Left colon (tissue), 2 donors: ENCODE results near the gene SCAMP1. TPM values are rescaled to one million over a fixed set of nuclear protein-coding genes. Genes with fewer than 3 reads are reported as not detected.
A peak's percentile ranks its signal among the peaks of the same experiment; 100 is the strongest.

ENCODE experiments used
- ATAC-seq: fragments of 200-7000 bp; cut with Tn5 transposase; one replicate; pipeline ENCODE4 v1.9.1; 2020; ENCODE audit warnings: mild to moderate bottlenecking, moderate library complexity
- DNase-seq, 2 donors: peaks; one replicate each; pipeline ENCODE4 v3.0.0-alpha.2; 2020
- intact Hi-C, 2 donors: fragments of 100-400 bp; cut with DNase I in 1 of 2; cut with micrococcal nuclease in 1 of 2; formaldehyde crosslinking; loops; one replicate each; pipeline versions ENCODE4 v1.11.2 to v1.14.0; 2022; cut with DNase I, micrococcal nuclease
- total RNA-seq, 2 donors: library from RNA; stranded (reverse); fragmentation: NEBNext Ultra II Directional; extraction: Animal tissue kit (Norgen Biotek cat#: 25700); gene quantifications; one replicate each; pipeline ENCODE4 v1.2.1, GENCODE V29; 2021
- donor health status: DM: no; HTN: no; CAD: no.
- donor health status: DM: yes; HTN: yes; CAD: no.

The SCAMP1 gene
- total RNA-seq, 2 donors from 2014 or later: 33.2 to 38.5 TPM

- intact Hi-C loops: no loop called here
- no peak for DNase-seq
- ATAC-seq: no peak
Measured at GRCh38 chr5:78506261-78507024, 146.0 kb downstream of the SCAMP1 start.

GRCh38 chr5:78507531-78507930 is 147.1 kb downstream of the SCAMP1 start:
- intact Hi-C loops: no loop called here
- DNase-seq (no peak), ATAC-seq (peak; percentile 42)

GRCh38 chr5:78508186-78508765 is 147.9 kb downstream of the SCAMP1 start:
- ATAC-seq (no peak), DNase-seq (no peak)
- intact Hi-C loops: no loop called here

GRCh38 chr5:78509145-78509865 is 148.9 kb downstream of the SCAMP1 start:
- ATAC-seq (no peak), DNase-seq (no peak)
- intact Hi-C loops: no loop called here

- intact Hi-C loops: no loop called here
- peak; percentile 72 to 80 for DNase-seq
- peak; percentile 92 for ATAC-seq
Measured at GRCh38 chr5:78509884-78510769, 149.7 kb downstream of the SCAMP1 start.

GRCh38 chr5:78511121-78511906 is 150.9 kb downstream of the SCAMP1 start:
- DNase-seq (peak; percentile 30 to 34), ATAC-seq (no peak)
- intact Hi-C loops: no loop called here

GRCh38 chr5:78512435-78512834 is 152.0 kb downstream of the SCAMP1 start:
- intact Hi-C loops: no loop called here
- ATAC-seq (no peak), DNase-seq (no peak)

GRCh38 chr5:78513441-78513840 is 153.0 kb downstream of the SCAMP1 start:
- ATAC-seq (no peak), DNase-seq (no peak)
- intact Hi-C loops: no loop called here

- intact Hi-C loops: no loop called here
- ATAC-seq: no peak
- no peak for DNase-seq
Measured at GRCh38 chr5:78514427-78515330, 154.3 kb downstream of the SCAMP1 start.

GRCh38 chr5:78515670-78516069 is 155.3 kb downstream of the SCAMP1 start:
- DNase-seq (no peak), ATAC-seq (no peak)
- intact Hi-C loops: no loop called here

GRCh38 chr5:78518365-78519197 is 158.2 kb downstream of the SCAMP1 start:
- intact Hi-C loops: no loop called here
- ATAC-seq: peak; percentile 85
- peak; percentile 34 to 65 for DNase-seq

GRCh38 chr5:78519198-78519941 is 159.0 kb downstream of the SCAMP1 start:
- ATAC-seq (peak; percentile 61), DNase-seq (no peak)

GRCh38 chr5:78521455-78521854 is 161.0 kb downstream of the SCAMP1 start:
- DNase-seq: no peak

More at GRCh38 chr5:78519198-78519941, 159.0 kb downstream of the SCAMP1 start:
- intact Hi-C loops: no loop called here

GRCh38 chr5:78522476-78523260 is 162.3 kb downstream of the SCAMP1 start:
- DNase-seq: no peak
- peak; percentile 42 for ATAC-seq
- intact Hi-C loops: no loop called here

More at GRCh38 chr5:78521455-78521854, 161.0 kb downstream of the SCAMP1 start:
- no peak for ATAC-seq
- intact Hi-C loops: no loop called here
